ENCODE results near the gene RPGR. TPM values are rescaled to one million over a fixed set of nuclear protein-coding genes. Genes with fewer than 3 reads are reported as not detected.

Gene RPGR
- polyA plus RNA-seq, result 7.2 and 9.5 TPM in 2 replicates

GRCh38 chrX:38327007-38327774, at the start of gene RPGR:
Gene RPGR (minus strand): TSS chrX:38327509. CDS start chrX:38327367, 142 bp downstream.

GRCh38 chrX:38352362-38352761, 25.1 kb upstream of the RPGR start, which contains the start of gene OTC:
Gene OTC (plus strand): TSS chrX:38352604. CDS start chrX:38352697, 93 bp downstream.

GRCh38 chrX:38220415-38221390, 106.6 kb downstream of the RPGR start, which contains the start of gene SRPX:
Gene SRPX (minus strand): TSS chrX:38220871. CDS start chrX:38220792, 79 bp downstream.

Other genes starting within 250 kb of the RPGR start
- 16.2 and 33.6 TPM in 2 replicates for gene SRPX, start 106.6 kb downstream of the RPGR start, polyA plus RNA-seq
- 0.15 TPM in 1 of 2 replicates, not detected in the other for gene OTC, start 25.1 kb upstream of the RPGR start, polyA plus RNA-seq
- gene TSPAN7, start 234.0 kb upstream of the RPGR start, polyA plus RNA-seq, result 623 and 918 TPM in 2 replicates